ENCODE data around the gene ARHGAP33. TPM values are rescaled to one million over a fixed set of nuclear protein-coding genes. Genes with fewer than 3 reads are reported as not detected.
"Not testable (repeated sequence)": the region's sequence is repeated elsewhere in the genome, so short reads cannot be mapped to it uniquely, and the experiment has no call there.

The ARHGAP33 gene
- total RNA-seq, 1 experiment from 2014 or later, result 39.6 TPM

DNA sequence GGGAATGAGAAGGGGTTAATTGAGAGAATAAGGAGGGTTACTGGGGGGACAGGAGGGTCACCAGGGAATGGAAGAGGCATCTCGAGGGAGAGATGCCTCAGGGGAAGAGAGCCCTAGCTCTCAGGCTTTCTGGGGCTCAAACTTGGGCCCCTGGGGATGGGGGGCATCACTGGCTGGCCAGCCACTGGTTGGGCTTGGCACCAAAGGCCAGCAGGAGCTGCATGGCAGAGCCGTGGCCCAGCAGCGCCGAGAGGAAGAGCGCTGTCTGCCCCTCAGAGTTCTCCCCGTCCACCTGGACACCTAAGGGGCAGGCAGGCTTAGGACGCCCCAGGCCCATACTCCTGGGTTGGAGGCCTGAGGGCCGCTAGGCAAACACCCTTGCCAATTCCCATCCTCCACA lies 17.5 kb downstream of the ARHGAP33 start:
- H3K27me3 ChIP-seq (replicated peaks; ENCODE audit: insufficient read depth, low read depth, low read length, poor library complexity), result peaks cover 14% of the 10 kb centered on the region
- ChIA-PET CTCF (no interaction called here), POLR2A (ENCODE audit: low non-redundant PET) (no interaction called here)
- no peak for TF ChIP-seq EZH2 (IDR thresholded peaks at IDR 0.05; ENCODE audit: borderline replicate concordance, low read depth, low read length, poor library complexity, severe bottlenecking)
- no peak for TF ChIP-seq CTCF (conservative IDR thresholded peaks at IDR 0.05; ENCODE audit: low read depth, low read length)
- H3K4me1 ChIP-seq (ENCODE audit: insufficient read depth, low read length, poor library complexity, severe bottlenecking), result no peaks in the 10 kb centered on the region
- H3K36me3 ChIP-seq (ENCODE audit: insufficient read depth, low read length, poor library complexity, severe bottlenecking), result no peaks in the 10 kb centered on the region
- intact Hi-C loops (cut with micrococcal nuclease; ENCODE audit: unreplicated experiment), result no loop called here
- no peaks in the 10 kb centered on the region for H3K9me3 ChIP-seq (ENCODE audit: low read depth, low read length, poor library complexity, severe bottlenecking)
- no TSS peak for BruUV-seq (replicated peaks)
- no peak for DNase-seq (ENCODE audit: low spot score)
- no peak overlapping the region for H3K27ac ChIP-seq (ENCODE audit: low read depth, low read length, poor library complexity, severe bottlenecking)
- no peak overlapping the region for H3K4me3 ChIP-seq (ENCODE audit: low read depth, low read length, poor library complexity, severe bottlenecking)

DNA sequence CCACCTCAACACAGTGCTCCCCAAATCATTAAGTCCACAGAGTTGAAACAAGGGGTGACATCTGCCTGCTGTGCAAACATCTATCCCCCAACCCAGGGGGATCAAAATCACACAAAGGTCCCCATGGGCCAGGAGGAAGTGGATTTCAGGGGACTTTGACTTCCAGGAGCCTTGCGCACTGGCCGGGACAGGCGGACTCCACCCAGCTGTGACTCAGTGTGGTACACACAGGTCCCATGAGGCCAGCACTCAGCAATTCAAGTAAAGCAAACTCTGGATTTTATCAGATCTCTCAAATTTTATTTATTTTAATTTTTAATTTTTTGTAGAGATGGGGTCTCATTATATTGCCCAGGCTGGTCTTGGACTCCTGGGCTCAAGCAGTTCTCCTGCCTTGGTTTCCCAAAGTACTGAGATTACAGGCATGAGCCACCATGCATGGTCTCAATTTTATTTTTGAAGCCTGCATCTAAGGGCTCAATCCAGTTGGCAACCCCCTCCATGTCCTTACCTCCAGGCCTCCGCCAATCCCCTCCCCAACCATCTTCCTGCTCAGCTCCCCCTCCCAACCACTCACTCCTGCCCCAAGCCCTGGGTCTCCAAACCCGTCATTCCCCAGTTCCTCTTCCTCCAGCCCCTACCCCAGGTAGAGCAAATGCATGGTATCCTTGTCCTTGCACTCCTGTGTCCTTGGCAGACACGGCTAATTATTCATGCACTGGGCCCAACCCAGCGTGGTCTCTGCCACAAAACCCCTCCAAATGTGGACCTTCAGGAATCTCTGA lies 18.2 kb downstream of the ARHGAP33 start:
- intact Hi-C loops (cut with micrococcal nuclease; ENCODE audit: unreplicated experiment), result no loop called here
- ChIA-PET CTCF (no interaction called here), POLR2A (ENCODE audit: low non-redundant PET) (no interaction called here)
- Histone ChIP-seq H3K27me3 (replicated peaks; ENCODE audit: insufficient read depth, low read depth, low read length, poor library complexity) (peaks cover 16% of the 10 kb centered on the region), H3K36me3 (ENCODE audit: insufficient read depth, low read length, poor library complexity, severe bottlenecking) (no peaks in the 10 kb centered on the region), H3K9me3 (ENCODE audit: low read depth, low read length, poor library complexity, severe bottlenecking) (no peaks in the 10 kb centered on the region), H3K27ac (ENCODE audit: low read depth, low read length, poor library complexity, severe bottlenecking) (no peak overlapping the region), H3K4me1 (ENCODE audit: insufficient read depth, low read length, poor library complexity, severe bottlenecking) (no peaks in the 10 kb centered on the region), H3K4me3 (ENCODE audit: low read depth, low read length, poor library complexity, severe bottlenecking) (no peak overlapping the region)
- TF ChIP-seq CTCF (conservative IDR thresholded peaks at IDR 0.05; ENCODE audit: low read depth, low read length) (no peak), EZH2 (IDR thresholded peaks at IDR 0.05; ENCODE audit: borderline replicate concordance, low read depth, low read length, poor library complexity, severe bottlenecking) (no peak)
- BruUV-seq (replicated peaks), result no TSS peak
- no peak for DNase-seq (ENCODE audit: low spot score)

DNA sequence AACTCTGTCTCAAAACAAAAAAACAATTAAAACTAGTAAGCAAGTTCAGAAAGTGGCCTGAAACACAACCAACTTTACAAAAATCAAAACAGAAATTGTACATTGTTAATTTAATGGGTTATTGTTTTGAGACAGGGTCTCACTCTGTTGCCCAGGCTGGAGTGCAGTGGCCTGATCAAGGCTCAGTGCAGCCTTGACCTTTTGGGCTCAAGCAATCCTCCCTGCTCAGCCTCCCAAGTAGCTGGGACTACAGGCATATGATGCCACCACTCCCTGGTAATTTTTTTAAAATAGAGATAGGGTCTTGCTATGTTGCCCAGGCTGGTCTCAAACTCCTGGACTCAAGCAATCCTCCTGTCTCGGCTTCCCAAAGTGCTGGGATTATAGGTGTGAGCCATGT lies 20.2 kb downstream of the ARHGAP33 start:
- CTCF ChIA-PET; H3K9me3 ChIP-seq (ENCODE audit: low read depth, low read length, poor library complexity, severe bottlenecking); H3K4me1 ChIP-seq (ENCODE audit: insufficient read depth, low read length, poor library complexity, severe bottlenecking); H3K27ac ChIP-seq (ENCODE audit: low read depth, low read length, poor library complexity, severe bottlenecking); H3K36me3 ChIP-seq (ENCODE audit: insufficient read depth, low read length, poor library complexity, severe bottlenecking); BruUV-seq (replicated peaks); H3K4me3 ChIP-seq (ENCODE audit: low read depth, low read length, poor library complexity, severe bottlenecking); DNase-seq (ENCODE audit: low spot score); POLR2A ChIA-PET (ENCODE audit: low non-redundant PET); intact Hi-C loops (cut with micrococcal nuclease; ENCODE audit: unreplicated experiment): not testable (repeated sequence)
- peaks cover 16% of the 10 kb centered on the region for H3K27me3 ChIP-seq (replicated peaks; ENCODE audit: insufficient read depth, low read depth, low read length, poor library complexity)

All from A673 (cell line).